GM10266 (cell line): ENCODE results near the gene MAP7D1.
A peak's percentile ranks its signal among the peaks of the same experiment; 100 is the strongest.

ENCODE experiments used
- DNase-seq: peaks from one replicate; pipeline ENCODE4 v3.0.0; 2012; ENCODE audit errors: extremely low spot score
- TF ChIP-seq, protein P1 (sequence below): IDR thresholded peaks from 2 replicates; pipeline ENCODE4 v1.5.1; 2012; ENCODE audit warnings: mild to moderate bottlenecking, low read depth; ENCODE audit not compliant: control insufficient read depth, insufficient read depth; ENCODE audit errors: missing control alignments

MAP7D1 gene

DNA sequence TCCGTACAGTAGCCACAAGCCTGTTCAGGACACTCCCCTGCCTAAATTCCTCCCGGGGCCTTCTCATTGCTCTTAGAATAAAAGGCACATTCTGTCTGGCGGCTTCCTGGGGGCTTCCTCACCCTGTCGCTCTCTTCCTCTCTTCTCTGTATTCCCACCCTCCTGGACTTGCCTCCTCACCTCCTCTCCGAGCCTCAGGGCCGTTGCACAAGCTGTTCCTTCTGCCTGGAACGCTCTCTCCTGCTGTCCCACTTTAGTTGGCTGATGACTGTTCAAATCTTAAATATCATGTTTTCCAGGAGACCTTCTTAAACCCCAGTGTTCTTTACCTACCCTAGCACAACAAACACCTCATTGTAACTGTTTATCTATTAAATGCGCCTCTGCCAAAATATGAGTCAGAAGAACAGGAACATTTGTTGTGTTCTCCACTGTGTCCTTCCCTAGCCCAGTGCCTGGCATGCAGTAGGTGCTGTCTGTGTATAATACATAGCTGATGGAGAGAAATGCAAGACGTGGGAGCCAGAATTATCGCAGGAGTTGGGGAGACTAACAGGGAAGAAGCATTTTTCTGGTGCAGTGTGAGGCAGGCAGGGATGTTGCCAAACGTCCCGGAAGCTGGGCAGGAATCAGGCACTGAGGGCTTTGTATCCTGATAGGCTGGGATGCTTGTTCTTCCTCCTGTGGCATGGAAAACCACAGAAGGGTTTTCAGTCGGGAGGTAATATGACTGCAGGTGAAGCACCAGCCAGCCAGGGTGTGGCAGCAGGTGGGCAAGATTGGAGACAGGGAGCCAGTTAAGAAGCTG is 44.2 kb downstream of the MAP7D1 start:
- peak; percentile 1 for DNase-seq
- TF ChIP-seq, protein P1, sequence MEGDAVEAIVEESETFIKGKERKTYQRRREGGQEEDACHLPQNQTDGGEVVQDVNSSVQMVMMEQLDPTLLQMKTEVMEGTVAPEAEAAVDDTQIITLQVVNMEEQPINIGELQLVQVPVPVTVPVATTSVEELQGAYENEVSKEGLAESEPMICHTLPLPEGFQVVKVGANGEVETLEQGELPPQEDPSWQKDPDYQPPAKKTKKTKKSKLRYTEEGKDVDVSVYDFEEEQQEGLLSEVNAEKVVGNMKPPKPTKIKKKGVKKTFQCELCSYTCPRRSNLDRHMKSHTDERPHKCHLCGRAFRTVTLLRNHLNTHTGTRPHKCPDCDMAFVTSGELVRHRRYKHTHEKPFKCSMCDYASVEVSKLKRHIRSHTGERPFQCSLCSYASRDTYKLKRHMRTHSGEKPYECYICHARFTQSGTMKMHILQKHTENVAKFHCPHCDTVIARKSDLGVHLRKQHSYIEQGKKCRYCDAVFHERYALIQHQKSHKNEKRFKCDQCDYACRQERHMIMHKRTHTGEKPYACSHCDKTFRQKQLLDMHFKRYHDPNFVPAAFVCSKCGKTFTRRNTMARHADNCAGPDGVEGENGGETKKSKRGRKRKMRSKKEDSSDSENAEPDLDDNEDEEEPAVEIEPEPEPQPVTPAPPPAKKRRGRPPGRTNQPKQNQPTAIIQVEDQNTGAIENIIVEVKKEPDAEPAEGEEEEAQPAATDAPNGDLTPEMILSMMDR = no peak

GRCh38 chr1:36203027-36203553 is 47.1 kb downstream of the MAP7D1 start:
- TF ChIP-seq, protein P1 = no peak
- DNase-seq = no peak

GRCh38 chr1:36203554-36204346 is 47.8 kb downstream of the MAP7D1 start:
- TF ChIP-seq, protein P1 = no peak

DNA sequence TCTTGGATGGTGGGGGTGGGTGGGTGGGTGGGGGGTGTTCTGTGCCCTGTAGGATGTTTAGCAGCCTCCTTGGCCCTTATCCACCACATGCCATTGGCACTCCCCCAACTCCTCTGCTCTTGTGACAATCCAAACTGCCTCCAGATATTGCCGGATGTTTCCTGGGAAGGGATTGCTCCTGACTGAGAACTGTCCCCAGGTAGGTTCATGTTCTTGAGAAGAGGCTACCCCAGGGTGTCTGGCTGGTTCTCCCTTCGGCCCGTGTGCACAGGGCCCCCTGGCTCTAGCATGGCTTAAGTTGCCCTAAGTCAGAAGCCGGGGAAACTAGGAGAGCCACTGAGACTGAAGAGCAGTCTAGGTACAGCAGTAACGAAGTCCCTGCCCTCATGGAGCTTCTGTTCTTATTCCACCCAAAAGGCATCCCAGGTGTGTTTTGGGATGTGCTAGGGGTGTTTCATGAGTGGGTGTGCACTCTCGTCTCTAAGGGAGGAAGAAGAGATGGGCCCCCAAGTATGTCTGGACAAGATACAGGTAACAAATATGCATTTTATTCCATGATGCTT is 48.5 kb downstream of the MAP7D1 start:
- TF ChIP-seq, protein P1 = no peak
- DNase-seq = no peak

More at GRCh38 chr1:36203554-36204346, 47.8 kb downstream of the MAP7D1 start:
- no peak for DNase-seq

GRCh38 chr1:36206323-36206858 is 50.4 kb downstream of the MAP7D1 start:
- TF ChIP-seq, protein P1 = no peak
- DNase-seq = no peak

GRCh38 chr1:36207339-36207738 is 51.4 kb downstream of the MAP7D1 start:
- TF ChIP-seq, protein P1 = no peak
- no peak for DNase-seq
